ENCODE measurements around the gene ZNF790.
"Not testable (repeated sequence)": the region's sequence is repeated elsewhere in the genome, so short reads cannot be mapped to it uniquely, and the experiment has no call there.

The ZNF790 gene

GRCh38 chr19:36807029-36807428, 31.2 kb downstream of the ZNF790 start:
- H3K4me3 ChIP-seq (ENCODE audit: control insufficient read depth, low read depth, low read length) = no peak overlapping the region
- DNase-seq (ENCODE audit: low read depth) = no peak
- TF ChIP-seq, protein P1, sequence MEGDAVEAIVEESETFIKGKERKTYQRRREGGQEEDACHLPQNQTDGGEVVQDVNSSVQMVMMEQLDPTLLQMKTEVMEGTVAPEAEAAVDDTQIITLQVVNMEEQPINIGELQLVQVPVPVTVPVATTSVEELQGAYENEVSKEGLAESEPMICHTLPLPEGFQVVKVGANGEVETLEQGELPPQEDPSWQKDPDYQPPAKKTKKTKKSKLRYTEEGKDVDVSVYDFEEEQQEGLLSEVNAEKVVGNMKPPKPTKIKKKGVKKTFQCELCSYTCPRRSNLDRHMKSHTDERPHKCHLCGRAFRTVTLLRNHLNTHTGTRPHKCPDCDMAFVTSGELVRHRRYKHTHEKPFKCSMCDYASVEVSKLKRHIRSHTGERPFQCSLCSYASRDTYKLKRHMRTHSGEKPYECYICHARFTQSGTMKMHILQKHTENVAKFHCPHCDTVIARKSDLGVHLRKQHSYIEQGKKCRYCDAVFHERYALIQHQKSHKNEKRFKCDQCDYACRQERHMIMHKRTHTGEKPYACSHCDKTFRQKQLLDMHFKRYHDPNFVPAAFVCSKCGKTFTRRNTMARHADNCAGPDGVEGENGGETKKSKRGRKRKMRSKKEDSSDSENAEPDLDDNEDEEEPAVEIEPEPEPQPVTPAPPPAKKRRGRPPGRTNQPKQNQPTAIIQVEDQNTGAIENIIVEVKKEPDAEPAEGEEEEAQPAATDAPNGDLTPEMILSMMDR (IDR thresholded peaks at IDR 0.05; ENCODE audit: control insufficient read depth, insufficient read depth, low read depth, low read length, missing control alignments) = no peak

GRCh38 chr19:36805364-36805763, 32.8 kb downstream of the ZNF790 start:
- H3K4me3 ChIP-seq (ENCODE audit: control insufficient read depth, low read depth, low read length) = no peak overlapping the region
- DNase-seq (ENCODE audit: low read depth) = no peak
- TF ChIP-seq, protein P1 (IDR thresholded peaks at IDR 0.05; ENCODE audit: control insufficient read depth, insufficient read depth, low read depth, low read length, missing control alignments) = no peak

- peak overlapping the region; percentile 56 for H3K4me3 ChIP-seq (ENCODE audit: control insufficient read depth, low read depth, low read length)
- TF ChIP-seq, protein P1 (IDR thresholded peaks at IDR 0.05; ENCODE audit: control insufficient read depth, insufficient read depth, low read depth, low read length, missing control alignments) = no peak
- no peak for DNase-seq (ENCODE audit: low read depth)
Measured at GRCh38 chr19:36797786-36798108, 40.4 kb downstream of the ZNF790 start.

GRCh38 chr19:36796714-36796992, 41.5 kb downstream of the ZNF790 start:
- H3K4me3 ChIP-seq (ENCODE audit: control insufficient read depth, low read depth, low read length) = peak overlapping the region; percentile 56
- TF ChIP-seq, protein P1 (IDR thresholded peaks at IDR 0.05; ENCODE audit: control insufficient read depth, insufficient read depth, low read depth, low read length, missing control alignments) = no peak
- DNase-seq (ENCODE audit: low read depth) = no peak

GRCh38 chr19:36791420-36792141, 46.6 kb downstream of the ZNF790 start:
- not testable (repeated sequence) for DNase-seq (ENCODE audit: low read depth); H3K4me3 ChIP-seq (ENCODE audit: control insufficient read depth, low read depth, low read length)

GRCh38 chr19:36775768-36776167, 62.4 kb downstream of the ZNF790 start:
- no peak overlapping the region for H3K4me3 ChIP-seq (ENCODE audit: control insufficient read depth, low read depth, low read length)
- no peak for DNase-seq (ENCODE audit: low read depth)
- TF ChIP-seq, protein P1 (IDR thresholded peaks at IDR 0.05; ENCODE audit: control insufficient read depth, insufficient read depth, low read depth, low read length, missing control alignments) = no peak

GRCh38 chr19:36773223-36773579, 65.0 kb downstream of the ZNF790 start:
- TF ChIP-seq, protein P1 (IDR thresholded peaks at IDR 0.05; ENCODE audit: control insufficient read depth, insufficient read depth, low read depth, low read length, missing control alignments) = no peak
- no peak for DNase-seq (ENCODE audit: low read depth)
- peak overlapping the region; percentile 81 for H3K4me3 ChIP-seq (ENCODE audit: control insufficient read depth, low read depth, low read length)

All from AG09309 (cell line).